GM12801 (cell line): ENCODE data around the gene RHOG.

Experiments
- TF ChIP-seq, protein P1 (sequence below): IDR thresholded peaks from one replicate; pipeline ENCODE4 v1.5.1; 2011; ENCODE audit warnings: control low read depth; ENCODE audit not compliant: insufficient read length; ENCODE audit errors: extremely low read depth

Gene RHOG

DNA sequence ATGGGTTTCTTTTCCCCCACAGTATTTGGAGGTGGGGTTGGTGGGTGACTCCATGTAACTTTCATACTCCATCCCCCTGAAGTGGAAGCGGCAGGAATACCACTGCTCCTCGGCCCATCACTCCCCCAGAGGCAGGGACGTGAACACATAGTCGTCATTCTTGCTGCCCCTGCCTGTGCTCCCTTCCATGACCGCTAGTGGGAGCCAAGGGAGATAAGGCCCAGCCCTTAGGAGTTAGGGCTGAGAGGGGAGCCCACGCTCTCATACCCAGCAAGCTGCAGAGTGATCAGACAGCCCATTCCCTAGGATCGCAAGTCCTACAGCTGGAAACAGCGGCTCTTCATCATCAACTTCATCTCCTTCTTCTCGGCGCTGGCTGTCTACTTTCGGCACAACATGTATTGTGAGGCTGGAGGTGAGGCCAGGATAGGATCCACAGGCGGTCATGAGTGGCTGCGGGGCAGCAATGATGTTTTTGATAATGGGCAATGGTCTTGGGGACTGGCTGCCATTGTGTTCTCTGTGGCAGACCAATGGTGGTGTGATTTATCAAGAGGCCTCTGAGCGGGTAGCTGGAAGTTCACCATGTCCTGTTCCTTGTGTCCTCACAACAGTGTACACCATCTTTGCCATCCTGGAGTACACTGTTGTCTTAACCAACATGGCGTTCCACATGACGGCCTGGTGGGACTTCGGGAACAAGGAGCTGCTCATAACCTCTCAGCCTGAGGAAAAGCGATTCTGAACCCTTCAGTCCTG is 15.9 kb downstream of the RHOG start:
- TF ChIP-seq, protein P1, sequence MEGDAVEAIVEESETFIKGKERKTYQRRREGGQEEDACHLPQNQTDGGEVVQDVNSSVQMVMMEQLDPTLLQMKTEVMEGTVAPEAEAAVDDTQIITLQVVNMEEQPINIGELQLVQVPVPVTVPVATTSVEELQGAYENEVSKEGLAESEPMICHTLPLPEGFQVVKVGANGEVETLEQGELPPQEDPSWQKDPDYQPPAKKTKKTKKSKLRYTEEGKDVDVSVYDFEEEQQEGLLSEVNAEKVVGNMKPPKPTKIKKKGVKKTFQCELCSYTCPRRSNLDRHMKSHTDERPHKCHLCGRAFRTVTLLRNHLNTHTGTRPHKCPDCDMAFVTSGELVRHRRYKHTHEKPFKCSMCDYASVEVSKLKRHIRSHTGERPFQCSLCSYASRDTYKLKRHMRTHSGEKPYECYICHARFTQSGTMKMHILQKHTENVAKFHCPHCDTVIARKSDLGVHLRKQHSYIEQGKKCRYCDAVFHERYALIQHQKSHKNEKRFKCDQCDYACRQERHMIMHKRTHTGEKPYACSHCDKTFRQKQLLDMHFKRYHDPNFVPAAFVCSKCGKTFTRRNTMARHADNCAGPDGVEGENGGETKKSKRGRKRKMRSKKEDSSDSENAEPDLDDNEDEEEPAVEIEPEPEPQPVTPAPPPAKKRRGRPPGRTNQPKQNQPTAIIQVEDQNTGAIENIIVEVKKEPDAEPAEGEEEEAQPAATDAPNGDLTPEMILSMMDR = peak; percentile 73

DNA sequence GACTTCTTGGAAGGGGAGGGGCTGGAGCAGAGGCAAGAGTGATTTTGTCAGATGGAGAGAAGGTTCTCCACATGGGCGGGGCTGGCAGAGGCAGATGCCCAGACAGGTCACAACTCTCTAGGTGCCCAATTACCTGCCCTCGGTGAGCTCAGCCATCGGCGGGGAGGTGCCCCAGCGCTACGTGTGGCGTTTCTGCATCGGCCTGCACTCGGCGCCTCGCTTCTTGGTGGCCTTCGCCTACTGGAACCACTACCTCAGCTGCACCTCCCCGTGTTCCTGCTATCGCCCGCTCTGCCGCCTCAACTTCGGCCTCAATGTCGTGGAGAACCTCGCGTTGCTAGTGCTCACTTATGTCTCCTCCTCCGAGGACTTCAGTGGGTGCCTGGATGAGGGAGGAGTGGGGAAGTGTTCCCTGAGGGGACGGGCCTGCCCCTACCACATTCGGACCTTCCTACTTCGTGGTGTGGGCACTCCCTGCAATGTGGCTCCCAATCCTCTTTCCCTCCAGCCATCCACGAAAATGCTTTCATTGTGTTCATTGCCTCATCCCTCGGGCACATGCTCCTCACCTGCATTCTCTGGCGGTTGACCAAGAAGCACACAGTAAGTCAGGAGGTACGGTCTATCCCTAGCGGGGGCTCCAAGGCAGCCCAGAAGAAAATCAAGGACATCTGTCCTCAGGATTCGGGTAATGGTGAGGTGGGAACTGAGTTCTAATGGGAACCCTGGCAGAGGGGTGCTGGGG is 16.8 kb downstream of the RHOG start:
- TF ChIP-seq, protein P1 = no peak

DNA sequence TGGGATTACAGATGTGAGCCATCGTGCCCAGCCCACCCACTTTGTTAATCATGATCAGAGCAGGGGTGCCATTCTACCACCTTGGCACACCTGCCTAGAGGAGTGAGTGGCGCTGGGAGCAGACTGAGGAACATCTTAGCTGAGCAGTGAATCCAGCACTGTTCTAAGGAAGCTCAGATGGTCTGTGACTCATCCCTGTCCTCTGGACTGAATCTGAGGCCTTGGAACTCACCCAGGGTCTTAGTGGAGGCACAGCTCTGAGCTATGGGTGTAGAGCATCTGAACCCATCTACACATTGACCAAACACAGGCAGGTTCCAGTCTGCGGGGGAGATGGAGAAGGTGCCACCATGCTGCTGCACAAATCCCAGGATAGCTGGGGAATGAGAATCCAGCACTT is 17.5 kb downstream of the RHOG start:
- TF ChIP-seq, protein P1 = no peak

DNA sequence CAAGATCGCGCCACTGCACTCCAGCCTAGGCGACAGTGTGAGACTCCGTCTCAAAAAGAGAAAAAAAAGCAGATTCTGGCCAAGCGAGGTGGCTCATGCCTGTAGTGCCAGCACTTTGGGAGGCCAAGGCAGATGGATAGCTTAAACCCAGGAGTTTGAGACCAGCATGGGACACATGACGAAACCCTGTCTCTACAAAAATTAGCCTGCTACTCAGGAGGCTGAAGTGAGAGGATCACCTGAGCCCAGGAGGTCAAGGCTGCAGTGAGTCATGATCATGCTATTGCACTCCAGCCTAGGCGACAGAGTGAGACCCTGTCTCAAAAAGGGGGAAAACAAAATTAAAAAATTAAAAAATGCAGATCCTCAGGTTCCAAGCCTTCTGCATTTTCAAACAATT is 18.4 kb downstream of the RHOG start:
- TF ChIP-seq, protein P1 = no peak

- TF ChIP-seq, protein P1 = no peak
These were observed 19.8 kb downstream of the RHOG start for GRCh38 chr11:3820971-3821370.

GRCh38 chr11:3817181-3817800 is 23.5 kb downstream of the RHOG start:
- TF ChIP-seq, protein P1 = no peak

GRCh38 chr11:3816673-3817072 is 24.1 kb downstream of the RHOG start:
- TF ChIP-seq, protein P1 = no peak
